Heart left ventricle (tissue), 16 donors: Measurements from ENCODE around the gene PKP3. TPM values are rescaled to one million over a fixed set of nuclear protein-coding genes. Genes with fewer than 3 reads are reported as not detected.
A peak's percentile ranks its signal among the peaks of the same experiment; 100 is the strongest.
"Not testable (repeated sequence)": the region's sequence is repeated elsewhere in the genome, so short reads cannot be mapped to it uniquely, and the experiment has no call there.

ENCODE experiments used
- ATAC-seq, 4 donors: fragments of 200-7000 bp; cut with Tn5 transposase; one replicate each; pipeline ENCODE4 v1.9.1; 2020 to 2022; ENCODE audit warnings: moderate library complexity in 4 of 4, mild to moderate bottlenecking in 3 of 4, moderate number of reproducible peaks in 1 of 4
- DNase-seq, 5 donors: peaks; one replicate each; pipeline ENCODE4 v3.0.0-alpha.2; 2020
- H3K27ac ChIP-seq, 12 donors: fragments of 200-600 bp; sonication (generic) in 4 of 12; one replicate each; pipeline versions ENCODE4 v1.5.0 to v1.8.0; 2016 to 2022; ENCODE audit warnings: mild to moderate bottlenecking in 2 of 12
- H3K27me3 ChIP-seq, 9 donors: fragments of 200-600 bp; sonication (generic) in 2 of 9; one replicate each; pipeline versions ENCODE4 v1.5.1 to v1.8.0; 2016 to 2022; ENCODE audit warnings: mild to moderate bottlenecking in 3 of 9
- H3K36me3 ChIP-seq, 9 donors: fragments of 200-600 bp; sonication (generic) in 2 of 9; one replicate each; pipeline versions ENCODE4 v1.5.0 to v1.8.0; 2018 to 2022; ENCODE audit warnings: mild to moderate bottlenecking in 2 of 9
- H3K4me1 ChIP-seq, 12 donors: fragments of 200-600 bp; sonication (generic) in 4 of 12; one replicate each; pipeline versions ENCODE4 v1.5.0 to v1.8.0; 2016 to 2022; ENCODE audit warnings: mild to moderate bottlenecking in 3 of 12
- H3K4me3 ChIP-seq, 12 donors: fragments of 200-600 bp; sonication (generic) in 4 of 12; one replicate each; pipeline versions ENCODE4 v1.5.0 to v1.8.0; 2017 to 2022; ENCODE audit warnings: mild to moderate bottlenecking in 9 of 12, moderate library complexity in 4 of 12
- H3K9me3 ChIP-seq, 12 donors: fragments of 200-600 bp; sonication (generic) in 4 of 12; one replicate each; pipeline versions ENCODE4 v1.5.0 to v1.8.0; 2016 to 2022; ENCODE audit warnings: mild to moderate bottlenecking in 1 of 12
- POLR2A ChIP-seq, 2 donors: fragments of 450-650 bp; IDR thresholded peaks; one replicate each; pipeline ENCODE4 v1.6.1; 2017; ENCODE audit warnings: antibody characterized with exemption in 2 of 2, mild to moderate bottlenecking in 2 of 2, moderate library complexity in 2 of 2
- WGBS, 4 donors: extraction: QIAGEN DNeasy Blood & Tissue Kit in 2 of 4; methylation state at CpG; one replicate each; pipeline versions ENCODE4 v1.1.5 to v1.1.7; 2013 to 2018; 5-methylcytosine and 5-hydroxymethylcytosine counted together
- intact Hi-C, 10 donors: fragments of 100-400 bp; cut with DNase I; formaldehyde crosslinking; loops; one replicate each; pipeline versions ENCODE4 v1.11.1 to v1.14.2; 2022
- polyA plus RNA-seq, 2 donors: library from polyadenylated mRNA; stranded (reverse); fragments of 200-250 nt; gene quantifications; one replicate each; pipeline ENCODE4 v1.2.3, GENCODE V29; 2013
- total RNA-seq, 9 donors: library from RNA; depleted of rRNA in 2 of 9; stranded (reverse); fragments of >200 nt in 2 of 9; fragmentation: NEBNext Ultra II Directional in 3 of 9; extraction: Animal tissue kit (Norgen Biotek cat#: 25700) in 3 of 9; gene quantifications; one replicate each; pipeline versions ENCODE4 v1.1.0 to v1.2.4, GENCODE V29; 2016 to 2023
- TF ChIP-seq, protein P1 (sequence below), 12 donors: fragments of 200-600 bp; sonication (generic) in 4 of 12; IDR thresholded peaks; one replicate each; pipeline versions ENCODE4 v1.5.0 to v1.8.0; 2018 to 2022; ENCODE audit warnings: antibody characterized with exemption in 12 of 12, mild to moderate bottlenecking in 5 of 12
- donor health status: ischemic (EF 13 %, LVEDD 7.1; RV severe dilation, severe dysfunction).
- donor health status: healthy with polysubstance abuse.
- donor health status: DM: no; HTN: yes; CAD: no.
- donor health status: DM: no; HTN: no; CAD: no.
- donor health status: ischemic (EF 25% LVEDD 6.9; RV normal size, moderate dysfunction).
- donor health status: ischemic (EF 25% LVEDD 5.7; RV mildly dilated, moderate dysfunction).
- donor health status: healthy.
- donor health status: DM: yes; HTN: yes; CAD: no.
- donor health status: ischemic (EF 35%, LVEDD 5.7; RV mildly dilated, moderate dysfunction).
- donor health status: nonischemic (EF 11% LVEDD 7.7; RV severe dilation, severe dysfunction).
- donor health status: DM: yes; HTN: yes; CAD: no.
- donor health status: PGD.
- donor health status: ischemic (EF 29% LVEDD 5.4; RV normal size, mild dysfunction).
- donor health status: nonischemic (EF 23%, LVEDD 6.1; RV moderate dilation, normal function).

Gene PKP3
- total and polyA plus RNA-seq, 11 donors: 0.15 to 2.0 (median 0.61) TPM

DNA sequence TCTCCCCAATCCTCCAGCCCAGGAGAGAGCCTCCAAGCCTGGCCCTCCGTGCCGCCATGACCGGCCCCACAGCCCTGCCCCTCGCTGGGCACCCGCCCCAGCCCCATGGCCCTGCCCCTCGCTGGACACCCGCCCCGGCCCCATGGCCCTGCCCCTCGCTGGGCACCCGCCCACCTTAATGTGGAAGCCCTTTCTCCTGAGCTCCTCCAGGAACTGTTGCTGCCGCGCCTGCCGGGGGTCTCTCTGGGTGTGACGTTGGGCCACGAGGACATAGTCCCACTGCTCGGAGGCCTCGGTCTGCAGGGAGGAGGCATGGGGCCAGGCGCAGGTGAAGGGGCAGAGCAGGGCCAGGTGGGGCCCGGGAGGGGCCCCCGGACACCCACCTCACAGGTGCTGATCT lies 39.6 kb downstream of the PKP3 start:
- intact Hi-C loops: loop anchor here in 1 of 10 donors (10.0 kb wide), 1 partner anchor 69 kb away; the partner anchor contains the start of gene B4GALNT4
- DNase-seq: peak in 2 of 5 donors; percentile 8 to 17
- peaks cover 0 to 22% (median 0%) of the 10 kb centered on the region in 9 donors for H3K27me3 ChIP-seq
- 75 to 84% (median 81%) methylated on average over 16 to 20 of the region's 20 CpGs for WGBS, 4 donors
- ATAC-seq: no peak
- no peaks in the 10 kb centered on the region for H3K4me1 ChIP-seq
- H3K9me3 ChIP-seq: no peaks in the 10 kb centered on the region
- TF ChIP-seq POLR2A (IDR thresholded peaks at IDR 0.05): no peak
- TF ChIP-seq, protein P1, sequence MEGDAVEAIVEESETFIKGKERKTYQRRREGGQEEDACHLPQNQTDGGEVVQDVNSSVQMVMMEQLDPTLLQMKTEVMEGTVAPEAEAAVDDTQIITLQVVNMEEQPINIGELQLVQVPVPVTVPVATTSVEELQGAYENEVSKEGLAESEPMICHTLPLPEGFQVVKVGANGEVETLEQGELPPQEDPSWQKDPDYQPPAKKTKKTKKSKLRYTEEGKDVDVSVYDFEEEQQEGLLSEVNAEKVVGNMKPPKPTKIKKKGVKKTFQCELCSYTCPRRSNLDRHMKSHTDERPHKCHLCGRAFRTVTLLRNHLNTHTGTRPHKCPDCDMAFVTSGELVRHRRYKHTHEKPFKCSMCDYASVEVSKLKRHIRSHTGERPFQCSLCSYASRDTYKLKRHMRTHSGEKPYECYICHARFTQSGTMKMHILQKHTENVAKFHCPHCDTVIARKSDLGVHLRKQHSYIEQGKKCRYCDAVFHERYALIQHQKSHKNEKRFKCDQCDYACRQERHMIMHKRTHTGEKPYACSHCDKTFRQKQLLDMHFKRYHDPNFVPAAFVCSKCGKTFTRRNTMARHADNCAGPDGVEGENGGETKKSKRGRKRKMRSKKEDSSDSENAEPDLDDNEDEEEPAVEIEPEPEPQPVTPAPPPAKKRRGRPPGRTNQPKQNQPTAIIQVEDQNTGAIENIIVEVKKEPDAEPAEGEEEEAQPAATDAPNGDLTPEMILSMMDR (IDR thresholded peaks at IDR 0.05): no peak
- H3K4me3 ChIP-seq: no peak overlapping the region
- no peaks in the 10 kb centered on the region for H3K36me3 ChIP-seq
- H3K27ac ChIP-seq: no peak overlapping the region

DNA sequence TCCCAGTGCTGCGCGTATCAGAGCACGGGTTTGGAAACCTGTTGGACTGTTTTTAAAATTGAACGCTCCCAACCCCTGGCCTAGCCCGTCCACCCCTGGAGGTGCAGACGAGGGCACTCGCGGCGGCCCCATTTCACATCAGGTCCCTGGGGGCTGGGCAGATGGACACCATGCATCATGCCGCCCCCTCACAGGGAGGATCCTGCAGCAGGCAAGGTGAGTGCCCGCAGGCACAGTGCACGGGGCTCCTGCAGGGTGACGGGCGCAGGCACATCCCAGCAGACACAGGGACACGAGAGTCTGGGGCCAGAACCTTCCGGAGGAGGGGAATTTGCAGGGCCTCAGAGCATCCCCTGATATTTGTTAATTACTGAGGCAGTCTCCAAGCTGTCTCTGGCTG lies 40.5 kb downstream of the PKP3 start:
- 78 to 85% (median 81%) methylated on average over 12 to 16 of the region's 16 CpGs for WGBS, 4 donors
- Histone ChIP-seq H3K27ac (no peak overlapping the region), H3K36me3 (no peaks in the 10 kb centered on the region), H3K9me3 (no peaks in the 10 kb centered on the region), H3K4me3 (no peak overlapping the region), H3K4me1 (no peaks in the 10 kb centered on the region), H3K27me3 (peaks cover 0 to 26% (median 0%) of the 10 kb centered on the region in 9 donors)
- no peak for ATAC-seq
- TF ChIP-seq POLR2A (IDR thresholded peaks at IDR 0.05): no peak
- TF ChIP-seq, protein P1 (IDR thresholded peaks at IDR 0.05): no peak
- intact Hi-C loops: loop anchor here in 1 of 10 donors (10.0 kb wide), 1 partner anchor 70 kb away; the partner anchor contains the start of gene B4GALNT4
- peak in 1 of 5 donors; percentile 15 for DNase-seq

DNA sequence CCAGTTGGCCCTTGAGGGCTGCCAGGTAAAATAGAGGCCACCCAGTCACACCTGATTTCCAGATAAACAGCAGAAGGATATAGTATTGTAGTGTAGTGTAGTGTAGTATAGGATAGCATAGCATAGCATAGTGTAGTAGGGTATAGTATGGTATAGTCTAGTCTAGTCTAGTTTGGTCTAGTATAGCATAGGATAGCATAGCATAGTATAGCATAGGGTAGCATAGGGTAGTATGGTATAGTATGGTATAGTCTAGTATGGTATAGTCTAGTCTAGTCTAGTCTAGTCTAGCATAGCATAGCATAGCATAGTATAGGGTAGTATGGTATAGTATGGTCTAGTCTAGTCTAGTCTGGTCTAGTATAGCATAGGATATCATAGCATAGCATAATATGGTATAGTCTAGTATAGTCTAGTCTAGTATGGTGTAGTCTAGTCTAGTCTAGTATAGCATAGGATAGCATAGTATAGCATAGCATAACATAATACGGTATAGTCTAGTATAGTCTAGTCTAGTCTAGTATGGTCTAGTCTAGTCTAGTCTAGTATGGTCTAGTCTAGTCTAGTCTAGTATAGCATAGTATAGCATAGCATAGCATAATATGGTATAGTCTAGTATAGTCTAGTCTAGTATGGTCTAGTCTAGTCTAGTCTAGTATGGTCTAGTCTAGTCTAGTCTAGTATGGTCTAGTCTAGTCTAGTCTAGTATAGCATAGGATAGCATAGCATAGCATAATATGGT lies 41.2 kb downstream of the PKP3 start:
- WGBS, 4 donors: 81 to 100% (median 91%) methylated on average over 1 of the region's 1 CpG
- H3K27me3 ChIP-seq: peaks cover 0 to 33% (median 0%) of the 10 kb centered on the region in 9 donors

DNA sequence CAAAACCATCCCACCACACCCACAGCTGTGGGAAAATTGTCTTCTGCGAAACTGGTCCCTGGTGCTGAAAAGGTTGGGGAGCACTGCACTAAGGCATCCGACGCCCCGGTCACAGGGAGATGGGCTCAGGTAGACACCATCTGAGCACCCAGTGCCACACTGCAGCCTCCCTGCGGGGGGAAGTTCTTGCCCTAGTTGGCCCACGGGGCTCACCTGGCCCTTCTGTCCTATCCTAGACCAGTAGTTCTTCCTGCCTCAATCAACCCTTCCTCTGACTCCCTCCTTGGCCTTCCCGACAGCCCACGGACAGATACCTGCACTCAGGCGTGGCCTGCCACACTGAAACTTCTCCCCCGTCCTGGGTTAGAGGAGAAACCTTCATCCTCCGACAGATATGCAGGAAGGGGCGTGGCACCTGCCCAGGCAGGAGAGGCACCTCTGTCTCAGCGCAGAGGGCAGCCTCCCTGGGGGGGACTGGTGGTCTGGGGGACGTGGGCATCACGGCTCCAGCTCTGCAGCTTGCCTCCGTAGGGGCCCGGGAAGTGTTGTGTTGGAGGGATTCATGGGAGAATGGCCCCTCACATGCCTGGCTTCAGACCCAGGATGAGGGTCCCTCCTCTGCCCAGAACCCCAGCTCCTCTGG lies 43.3 kb downstream of the PKP3 start:
- H3K36me3 ChIP-seq: no peaks in the 10 kb centered on the region
- no peak for ATAC-seq
- TF ChIP-seq, protein P1 (IDR thresholded peaks at IDR 0.05): no peak
- TF ChIP-seq POLR2A (IDR thresholded peaks at IDR 0.05): no peak
- DNase-seq: peak in 2 of 5 donors; percentile 16 to 22
- H3K27me3 ChIP-seq: peaks cover 0 to 46% (median 15%) of the 10 kb centered on the region in 9 donors
- 76 to 89% (median 81%) methylated on average over 14 to 17 of the region's 17 CpGs for WGBS, 4 donors
- no peak overlapping the region for H3K4me3 ChIP-seq
- H3K9me3 ChIP-seq: no peaks in the 10 kb centered on the region
- intact Hi-C loops: loop anchor here in 1 of 10 donors (10.0 kb wide), 1 partner anchor 73 kb away; the partner anchor contains the start of gene B4GALNT4
- H3K4me1 ChIP-seq: peaks cover 0 to 6% (median 0%) of the 10 kb centered on the region in 12 donors
- no peak overlapping the region for H3K27ac ChIP-seq

More for the DNA sequence above, 41.2 kb downstream of the PKP3 start:
- intact Hi-C loops: loop anchor here in 1 of 10 donors (10.0 kb wide), 1 partner anchor 70 kb away; the partner anchor contains the start of gene B4GALNT4
- not testable (repeated sequence) for H3K4me1 ChIP-seq, H3K27ac ChIP-seq, H3K4me3 ChIP-seq, DNase-seq, H3K36me3 ChIP-seq, H3K9me3 ChIP-seq, ATAC-seq
